ENCODE data around the gene GALNTL6. TPM values are rescaled to one million over a fixed set of nuclear protein-coding genes. Genes with fewer than 3 reads are reported as not detected.

GALNTL6 gene
- total RNA-seq, 1 donor from 2014 or later: not detected

DNA sequence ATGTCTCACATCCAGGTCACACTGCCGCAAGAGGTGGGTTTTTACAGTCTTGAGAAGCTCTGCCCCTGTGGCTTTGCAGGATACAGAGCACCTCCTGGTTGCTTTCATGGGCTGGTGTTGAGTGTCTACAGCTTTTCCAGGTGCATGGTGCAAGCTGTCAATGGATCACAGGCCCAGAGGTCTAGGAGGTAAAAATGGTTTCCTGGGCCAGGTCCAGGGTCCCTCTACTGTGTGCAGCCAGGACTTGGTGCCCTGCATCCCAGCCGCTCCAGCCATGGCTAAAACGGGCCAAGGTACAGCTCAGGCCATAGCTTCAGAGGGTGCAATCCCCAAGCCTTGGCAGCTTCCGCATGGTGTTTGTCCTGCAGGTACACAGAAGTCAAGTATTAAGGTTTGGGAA lies 921.4 kb downstream of the GALNTL6 start:
- no peak for DNase-seq (ENCODE audit: low spot score in 2 of 2)
- Histone ChIP-seq H3K9me3 (peaks cover 8 to 29% of the 10 kb centered on the region in 2 donors), H3K36me3 (no peaks in the 10 kb centered on the region), H3K4me3 (no peak overlapping the region), H3K27ac (no peak overlapping the region), H3K27me3 (no peaks in the 10 kb centered on the region), H3K4me1 (no peaks in the 10 kb centered on the region)
- intact Hi-C loops (cut with DNase I): no loop called here
- TF ChIP-seq CTCF (IDR thresholded peaks at IDR 0.05): no peak

GRCh38 chr4:172736046-172736445 lies 922.8 kb downstream of the GALNTL6 start:
- no peak for TF ChIP-seq CTCF (IDR thresholded peaks at IDR 0.05)
- intact Hi-C loops (cut with DNase I): no loop called here
- peaks cover 8 to 29% of the 10 kb centered on the region in 2 donors for H3K9me3 ChIP-seq

GRCh38 chr4:172740434-172740833 lies 927.2 kb downstream of the GALNTL6 start:
- H3K4me3 ChIP-seq: no peak overlapping the region
- H3K27me3 ChIP-seq: no peaks in the 10 kb centered on the region
- H3K36me3 ChIP-seq: no peaks in the 10 kb centered on the region
- DNase-seq (ENCODE audit: low spot score in 2 of 2): no peak
- no peak overlapping the region for H3K27ac ChIP-seq
- intact Hi-C loops (cut with DNase I): no loop called here
- peaks cover 3 to 11% of the 10 kb centered on the region in 2 donors for H3K9me3 ChIP-seq
- H3K4me1 ChIP-seq: no peaks in the 10 kb centered on the region
- TF ChIP-seq CTCF (IDR thresholded peaks at IDR 0.05): no peak

More at GRCh38 chr4:172736046-172736445, 922.8 kb downstream of the GALNTL6 start:
- DNase-seq (ENCODE audit: low spot score in 2 of 2): no peak
- no peak overlapping the region for H3K27ac ChIP-seq
- H3K4me3 ChIP-seq: no peak overlapping the region
- H3K27me3 ChIP-seq: no peaks in the 10 kb centered on the region
- H3K36me3 ChIP-seq: no peaks in the 10 kb centered on the region
- no peaks in the 10 kb centered on the region for H3K4me1 ChIP-seq

DNA sequence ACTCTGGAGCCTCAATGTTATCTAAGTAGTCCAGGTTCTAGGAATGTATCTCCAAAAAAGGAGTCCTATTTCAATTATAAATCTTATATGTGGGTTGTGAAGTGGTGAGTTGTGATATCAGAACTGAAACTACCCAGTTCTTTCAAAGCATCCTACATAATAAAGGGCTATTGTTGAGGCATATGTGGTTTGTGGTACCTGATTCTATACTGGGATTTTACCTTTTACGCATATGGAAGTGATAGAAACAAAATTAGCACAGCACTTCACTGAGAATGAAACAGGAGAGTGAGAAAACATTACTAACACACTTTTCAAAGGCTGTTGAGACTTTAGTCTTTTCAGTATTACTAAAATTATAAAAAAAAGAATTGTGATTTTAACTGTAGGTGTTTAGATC lies 937.7 kb downstream of the GALNTL6 start:
- no peak for DNase-seq (ENCODE audit: low spot score in 2 of 2)
- TF ChIP-seq CTCF (IDR thresholded peaks at IDR 0.05): no peak
- Histone ChIP-seq H3K36me3 (no peaks in the 10 kb centered on the region), H3K4me3 (no peak overlapping the region), H3K4me1 (no peaks in the 10 kb centered on the region), H3K9me3 (no peaks in the 10 kb centered on the region), H3K27me3 (no peaks in the 10 kb centered on the region), H3K27ac (no peak overlapping the region)
- intact Hi-C loops (cut with DNase I): no loop called here

- no peaks in the 10 kb centered on the region for H3K36me3 ChIP-seq
- intact Hi-C loops (cut with DNase I): no loop called here
- TF ChIP-seq CTCF (IDR thresholded peaks at IDR 0.05): no peak
- H3K4me3 ChIP-seq: no peak overlapping the region
- no peak overlapping the region for H3K27ac ChIP-seq
- H3K27me3 ChIP-seq: no peaks in the 10 kb centered on the region
- no peaks in the 10 kb centered on the region for H3K9me3 ChIP-seq
- H3K4me1 ChIP-seq: no peaks in the 10 kb centered on the region
- DNase-seq (ENCODE audit: low spot score in 2 of 2): no peak
Measured at GRCh38 chr4:172751550-172751949, 938.3 kb downstream of the GALNTL6 start.
